Fibroblast of pulmonary artery (primary cell): Measurements from ENCODE around the gene GRB10.
"Not testable (repeated sequence)": the region's sequence is repeated elsewhere in the genome, so short reads cannot be mapped to it uniquely, and the experiment has no call there.

Experiments
- DNase-seq: peaks from one replicate; pipeline ENCODE4 v3.0.0-alpha.2; 2010; ENCODE audit warnings: low read depth
- H3K4me3 ChIP-seq: replicated peaks from 2 replicates; pipeline ENCODE4 v1.5.1; 2011; ENCODE audit warnings: low read depth, mild to moderate bottlenecking, control low read depth, low read length, moderate library complexity
- CTCF ChIP-seq: IDR thresholded peaks from 2 replicates; pipeline ENCODE4 v1.5.1; 2011; ENCODE audit warnings: mild to moderate bottlenecking, control low read depth, low read length, inconsistent platforms; ENCODE audit errors: missing control alignments

The GRB10 gene

GRCh38 chr7:50745835-50746234, 36.9 kb downstream of the GRB10 start:
- no peak overlapping the region for H3K4me3 ChIP-seq
- no peak for DNase-seq
- no peak for TF ChIP-seq CTCF

GRCh38 chr7:50745336-50745735, 37.4 kb downstream of the GRB10 start:
- DNase-seq: no peak
- no peak overlapping the region for H3K4me3 ChIP-seq
- TF ChIP-seq CTCF: no peak

GRCh38 chr7:50743893-50744292, 38.8 kb downstream of the GRB10 start:
- no peak for DNase-seq
- no peak for TF ChIP-seq CTCF
- H3K4me3 ChIP-seq: no peak overlapping the region

- no peak for DNase-seq
- TF ChIP-seq CTCF: no peak
- H3K4me3 ChIP-seq: no peak overlapping the region
Measured at GRCh38 chr7:50743016-50743415, 39.7 kb downstream of the GRB10 start.

- DNase-seq: no peak
- H3K4me3 ChIP-seq: no peak overlapping the region
- TF ChIP-seq CTCF: no peak
Measured at GRCh38 chr7:50742401-50742800, 40.3 kb downstream of the GRB10 start.

GRCh38 chr7:50739744-50740435, 42.8 kb downstream of the GRB10 start:
- H3K4me3 ChIP-seq: no peak overlapping the region
- DNase-seq: peak; percentile 25
- TF ChIP-seq CTCF: no peak

GRCh38 chr7:50738932-50739331, 43.8 kb downstream of the GRB10 start:
- DNase-seq: no peak
- no peak overlapping the region for H3K4me3 ChIP-seq
- no peak for TF ChIP-seq CTCF

- not testable (repeated sequence) for DNase-seq, H3K4me3 ChIP-seq
Measured at GRCh38 chr7:50735836-50736235, 46.9 kb downstream of the GRB10 start.
